ENCODE results near the gene ENO2.

ENO2 gene

DNA sequence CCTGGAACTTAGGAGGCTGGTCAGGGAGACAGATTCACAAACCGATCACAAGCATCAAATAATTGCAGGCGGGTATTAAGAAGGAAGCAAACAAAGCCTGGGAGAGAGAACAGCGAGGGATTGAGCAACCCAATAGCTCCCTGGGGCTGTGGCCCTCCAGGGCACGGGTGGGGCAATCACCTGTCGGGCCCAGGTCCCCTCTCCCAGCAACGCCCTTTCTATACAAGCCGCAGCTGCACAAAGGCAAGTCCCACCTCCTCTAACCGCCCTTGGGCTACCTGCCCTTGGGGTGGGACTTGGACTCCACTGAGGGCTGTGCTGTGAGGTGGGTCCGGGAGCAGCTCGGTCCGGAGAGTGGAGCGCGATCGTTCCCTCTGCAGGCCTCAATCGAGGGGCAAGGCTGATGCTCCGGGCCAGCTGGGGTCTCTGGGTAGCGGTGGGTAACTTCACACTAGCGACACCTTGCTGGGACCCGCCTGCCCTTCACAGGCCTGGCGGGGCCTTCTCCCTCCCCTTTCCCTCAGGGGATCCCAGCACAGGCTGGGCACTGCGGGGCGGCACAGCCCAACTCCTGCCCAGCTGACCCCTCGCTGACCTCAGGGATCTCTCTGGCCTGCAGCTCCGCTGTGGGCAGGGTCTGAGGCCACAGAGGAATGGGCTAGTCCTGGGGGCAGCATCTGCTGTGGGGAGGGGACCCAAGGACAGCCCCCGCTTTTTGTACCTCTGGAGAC, 48.1 kb downstream of the ENO2 start:
- no peak for DNase-seq

DNA sequence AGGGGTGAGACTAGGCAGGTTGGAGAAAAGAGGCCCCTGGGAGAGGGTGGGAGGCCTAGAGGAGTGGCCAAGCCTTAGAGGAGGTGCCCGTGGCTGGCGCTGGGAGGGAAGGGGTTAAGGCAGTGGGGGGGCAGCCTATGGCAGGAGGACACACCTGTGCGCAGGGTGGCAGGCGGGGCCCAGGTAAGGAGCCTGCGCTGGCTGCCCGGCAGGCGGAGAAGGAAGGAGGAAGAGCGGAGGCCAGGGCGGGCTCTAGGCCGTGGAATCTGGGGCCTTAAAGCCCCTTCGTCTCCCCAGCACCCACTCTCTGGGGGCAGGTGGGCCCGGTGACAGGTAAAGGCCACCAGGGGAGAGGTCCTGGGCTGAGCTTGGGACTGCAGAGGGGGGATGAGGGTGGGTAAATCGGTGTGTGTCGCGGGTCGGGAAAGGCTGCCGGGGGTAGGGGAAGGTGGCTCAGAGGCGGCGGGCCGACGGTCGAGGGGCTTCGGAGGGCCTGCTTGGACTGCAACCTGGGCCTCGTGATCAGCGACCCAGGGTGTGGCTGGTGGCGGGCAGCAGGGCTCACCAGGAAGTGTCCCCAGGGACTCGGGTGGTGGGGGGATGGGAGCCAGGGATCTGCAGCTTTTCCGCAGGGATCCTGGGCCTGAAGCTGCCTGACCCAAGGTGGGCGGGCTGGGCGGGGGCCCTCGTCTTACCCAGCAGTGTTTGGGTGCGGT, 48.8 kb downstream of the ENO2 start:
- DNase-seq, result no peak

DNA sequence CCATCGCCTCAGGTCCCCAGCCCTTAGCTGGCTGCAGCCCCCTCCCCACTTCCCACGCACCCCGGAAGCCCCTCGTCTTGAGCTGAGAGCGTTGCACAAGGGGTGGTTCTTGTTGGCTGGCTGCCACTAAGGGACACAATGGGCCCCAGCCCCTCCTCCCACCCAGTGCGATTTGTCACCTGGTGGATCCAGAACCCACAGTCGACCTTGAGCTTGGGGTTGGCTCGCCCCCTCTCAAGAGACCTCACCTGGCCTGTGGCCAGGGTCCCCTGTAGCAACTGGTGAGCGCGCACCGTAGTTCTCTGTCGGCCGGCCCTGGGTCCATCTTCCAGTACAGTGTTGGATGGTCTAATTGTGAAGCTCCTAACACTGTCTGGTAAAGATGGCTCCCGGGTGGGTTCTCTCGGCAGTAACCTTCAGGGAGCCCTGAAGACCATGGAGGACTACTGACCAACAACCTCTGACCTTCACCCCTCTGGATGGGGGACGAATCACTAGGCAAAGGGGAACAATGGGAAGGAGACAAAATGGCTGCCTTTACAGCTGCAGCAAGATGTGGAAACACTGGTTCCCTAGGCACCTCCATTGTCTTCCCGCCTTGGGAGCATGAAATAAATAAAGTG, 49.5 kb downstream of the ENO2 start:
- no peak for DNase-seq

DNA sequence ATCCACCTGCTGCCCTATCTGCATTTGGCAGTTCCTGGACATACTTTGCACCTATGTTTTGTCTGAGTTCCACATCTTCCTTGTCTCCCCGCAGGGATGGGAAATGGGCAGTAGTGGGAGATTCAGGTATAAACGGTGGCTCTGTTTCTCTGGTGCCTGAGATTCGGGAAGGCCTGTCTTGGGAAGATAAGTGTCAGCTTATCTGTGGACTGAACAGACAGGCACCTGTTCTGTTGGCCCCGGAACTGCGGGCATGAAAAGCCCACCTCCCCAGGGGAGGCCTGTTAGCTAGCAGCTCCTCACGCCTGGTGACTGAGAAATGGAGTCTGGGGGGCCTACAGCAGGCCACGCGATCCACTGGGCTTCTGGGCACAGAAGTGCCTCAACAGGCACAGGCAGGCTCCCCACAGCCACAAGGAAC, 50.2 kb downstream of the ENO2 start:
- peak; percentile 68 for DNase-seq

- DNase-seq, result peak; percentile 94
These were observed 50.8 kb downstream of the ENO2 start for GRCh38 chr12:6965026-6965661.

DNA sequence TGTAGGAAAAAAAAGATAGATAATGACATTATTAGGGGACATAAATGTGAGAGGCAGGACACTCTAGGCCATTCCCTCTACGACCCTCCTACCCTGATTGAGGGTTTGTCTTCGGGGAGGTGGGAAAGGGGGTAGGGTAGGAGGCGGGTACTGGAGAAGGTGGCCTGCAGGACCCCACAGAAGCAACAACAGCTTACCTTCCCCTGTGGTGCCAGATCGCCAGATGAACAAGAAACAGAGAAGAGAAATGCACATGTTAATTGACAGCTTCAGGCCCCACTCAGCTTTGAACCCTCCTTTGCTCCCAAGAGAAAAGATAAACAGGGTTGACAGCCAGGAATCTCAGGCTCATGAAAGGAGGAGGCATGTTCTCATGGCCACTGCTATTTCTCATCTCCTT, 51.3 kb downstream of the ENO2 start:
- no peak for DNase-seq

DNA sequence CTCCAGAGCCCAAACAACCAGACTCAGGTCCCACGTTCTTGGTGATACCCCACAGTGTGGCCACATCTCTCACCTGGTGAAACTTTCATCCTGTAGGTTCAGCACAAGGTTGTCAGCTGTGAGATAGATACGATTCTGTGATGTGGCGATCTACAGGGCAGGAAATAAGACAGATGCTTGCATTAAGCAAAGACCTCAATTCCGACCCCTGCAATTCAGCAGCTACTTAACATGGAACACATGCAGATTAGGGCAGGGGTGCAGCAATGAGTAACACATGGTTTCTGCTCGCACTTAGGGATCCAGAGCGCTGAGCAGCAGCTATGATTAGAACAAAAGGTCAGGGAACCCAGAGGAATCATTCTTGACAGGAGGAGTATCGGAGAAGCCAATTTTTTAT, 52.0 kb downstream of the ENO2 start:
- DNase-seq, result no peak

- DNase-seq, result no peak
These were observed 53.3 kb downstream of the ENO2 start for GRCh38 chr12:6967651-6968100.

GRCh38 chr12:6968426-6968825, 54.0 kb downstream of the ENO2 start:
- no peak for DNase-seq

GRCh38 chr12:6970096-6970527, 55.7 kb downstream of the ENO2 start:
- no peak for DNase-seq
